Progenitor cell of endocrine pancreas (in vitro differentiated cells): ENCODE measurements around the gene TJP3. TPM values are rescaled to one million over a fixed set of nuclear protein-coding genes. Genes with fewer than 3 reads are reported as not detected.

ENCODE experiments used
- DNase-seq: peaks from one replicate; pipeline ENCODE4 v3.0.0; 2021; ENCODE audit warnings: low spot score; ENCODE audit not compliant: unreplicated experiment
- H3K27ac Mint-ChIP-seq: 2 replicates; pipeline ENCODE4 v1.8.0; 2021; ENCODE audit warnings: mild to moderate bottlenecking, moderate library complexity, mixed read lengths
- H3K27me3 Mint-ChIP-seq: 2 replicates; pipeline ENCODE4 v1.8.0; 2021; ENCODE audit warnings: mixed read lengths
- H3K36me3 Mint-ChIP-seq: 2 replicates; pipeline ENCODE4 v1.8.0; 2022; ENCODE audit warnings: mixed read lengths; ENCODE audit not compliant: insufficient read depth
- H3K4me1 Mint-ChIP-seq: 2 replicates; pipeline ENCODE4 v1.8.0; 2021; ENCODE audit warnings: low read depth, mixed read lengths
- H3K4me3 Mint-ChIP-seq: 2 replicates; pipeline ENCODE4 v1.8.0; 2021; ENCODE audit warnings: low read depth, mild to moderate bottlenecking, moderate library complexity, mixed read lengths
- H3K9me3 Mint-ChIP-seq: 2 replicates; pipeline ENCODE4 v1.8.0; 2021; ENCODE audit warnings: low read depth, mixed read lengths
- CTCF ChIP-seq: fragments of 200-600 bp; sonication (generic); IDR thresholded peaks from one replicate; pipeline ENCODE4 v1.5.0; 2021; ENCODE audit warnings: antibody characterized with exemption, mild to moderate bottlenecking; ENCODE audit not compliant: unreplicated experiment
- total RNA-seq: library from RNA; stranded (reverse); gene quantifications from 2 replicates; pipeline ENCODE4 v1.2.1, GENCODE V29; 2021

The TJP3 gene
- total RNA-seq, 1 donor from 2014 or later: 40.7 TPM

- Mint-ChIP-seq H3K27ac (peak overlapping the region; percentile 29), H3K4me1 (peaks cover 3% of the 10 kb centered on the region), H3K27me3 (no peaks in the 10 kb centered on the region), H3K4me3 (no peak overlapping the region), H3K36me3 (peaks cover 7% of the 10 kb centered on the region), H3K9me3 (peaks cover 3% of the 10 kb centered on the region)
- no peak for DNase-seq
- no peak for TF ChIP-seq CTCF
Observed at GRCh38 chr19:3693025-3693925, 14.9 kb upstream of the TJP3 start.

GRCh38 chr19:3694361-3695123 is 13.6 kb upstream of the TJP3 start:
- Mint-ChIP-seq H3K27ac (no peak overlapping the region), H3K27me3 (no peaks in the 10 kb centered on the region), H3K4me3 (no peak overlapping the region), H3K36me3 (peaks cover 7% of the 10 kb centered on the region), H3K9me3 (peaks cover 3% of the 10 kb centered on the region), H3K4me1 (peaks cover 11% of the 10 kb centered on the region)
- no peak for DNase-seq
- TF ChIP-seq CTCF: no peak

- Mint-ChIP-seq H3K27me3 (no peaks in the 10 kb centered on the region), H3K4me1 (peaks cover 11% of the 10 kb centered on the region), H3K9me3 (peaks cover 3% of the 10 kb centered on the region), H3K36me3 (peaks cover 5% of the 10 kb centered on the region), H3K27ac (no peak overlapping the region), H3K4me3 (no peak overlapping the region)
- DNase-seq: no peak
- no peak for TF ChIP-seq CTCF
Observed at GRCh38 chr19:3695124-3695733, 13.0 kb upstream of the TJP3 start.

- TF ChIP-seq CTCF: no peak
- Mint-ChIP-seq H3K4me1 (peaks cover 11% of the 10 kb centered on the region), H3K27me3 (no peaks in the 10 kb centered on the region), H3K27ac (peak overlapping the region; percentile 64), H3K4me3 (no peak overlapping the region), H3K9me3 (peaks cover 3% of the 10 kb centered on the region), H3K36me3 (peaks cover 2% of the 10 kb centered on the region)
- DNase-seq: no peak
Observed at GRCh38 chr19:3695986-3696659, 12.1 kb upstream of the TJP3 start.

GRCh38 chr19:3696660-3696995 is 11.6 kb upstream of the TJP3 start:
- Mint-ChIP-seq H3K36me3 (no peaks in the 10 kb centered on the region), H3K27me3 (no peaks in the 10 kb centered on the region), H3K27ac (no peak overlapping the region), H3K4me3 (no peak overlapping the region), H3K9me3 (peaks cover under 1% of the 10 kb centered on the region), H3K4me1 (peaks cover 11% of the 10 kb centered on the region)
- DNase-seq: no peak
- TF ChIP-seq CTCF: no peak
